Fibroblast of pulmonary artery (primary cell): Measurements from ENCODE around the gene TMC8.

Experiments
- DNase-seq: peaks from one replicate; pipeline ENCODE4 v3.0.0-alpha.2; 2010; ENCODE audit warnings: low read depth
- H3K4me3 ChIP-seq: replicated peaks from 2 replicates; pipeline ENCODE4 v1.5.1; 2011; ENCODE audit warnings: low read depth, mild to moderate bottlenecking, control low read depth, low read length, moderate library complexity
- TF ChIP-seq, protein P1 (sequence below): IDR thresholded peaks from 2 replicates; pipeline ENCODE4 v1.5.1; 2011; ENCODE audit warnings: mild to moderate bottlenecking, control low read depth, low read length, inconsistent platforms; ENCODE audit errors: missing control alignments

The TMC8 gene

DNA sequence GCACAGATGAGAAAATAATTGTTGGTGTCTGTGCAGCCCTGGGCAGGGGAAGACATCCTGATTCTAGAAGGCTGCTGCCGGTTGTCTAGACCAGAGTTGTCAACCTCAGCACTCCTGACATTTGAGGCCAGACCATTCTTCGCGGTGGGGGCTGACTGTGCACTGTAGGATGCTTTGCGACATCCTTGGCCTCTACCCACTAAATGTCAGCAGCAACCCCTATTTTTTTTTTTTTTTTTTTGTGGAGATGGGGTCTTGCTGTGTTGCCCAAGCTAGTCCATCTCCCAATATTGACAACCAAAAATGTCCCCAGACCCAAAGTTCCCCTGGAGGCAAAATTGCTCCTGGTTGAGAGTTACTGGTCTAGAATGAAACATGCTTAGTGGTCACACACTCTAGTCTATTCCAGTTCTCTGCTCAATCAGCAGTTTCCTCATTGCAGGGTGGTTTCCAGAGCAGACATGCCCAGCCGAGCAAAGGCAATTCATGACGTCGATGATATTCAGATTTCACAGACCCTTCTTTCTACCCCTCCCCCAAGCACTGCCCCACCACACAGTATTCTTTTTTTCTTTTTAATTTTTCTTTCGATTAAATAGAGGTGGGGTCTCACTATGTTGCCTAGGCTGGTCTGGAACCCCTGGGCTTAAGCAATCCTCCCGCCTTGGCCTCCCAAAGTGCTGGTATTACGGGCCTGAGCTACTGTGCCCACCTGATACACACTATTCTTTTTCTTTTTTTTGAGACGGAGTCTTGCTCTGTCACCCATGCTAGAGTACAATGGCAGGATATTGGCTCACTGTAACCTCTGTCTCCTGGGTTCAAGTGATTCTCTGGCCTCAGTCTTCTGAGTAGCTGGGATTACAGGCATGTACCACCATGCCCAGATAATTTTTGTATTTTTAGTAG lies 24.6 kb downstream of the TMC8 start:
- DNase-seq = no peak
- H3K4me3 ChIP-seq = no peak overlapping the region
- TF ChIP-seq, protein P1, sequence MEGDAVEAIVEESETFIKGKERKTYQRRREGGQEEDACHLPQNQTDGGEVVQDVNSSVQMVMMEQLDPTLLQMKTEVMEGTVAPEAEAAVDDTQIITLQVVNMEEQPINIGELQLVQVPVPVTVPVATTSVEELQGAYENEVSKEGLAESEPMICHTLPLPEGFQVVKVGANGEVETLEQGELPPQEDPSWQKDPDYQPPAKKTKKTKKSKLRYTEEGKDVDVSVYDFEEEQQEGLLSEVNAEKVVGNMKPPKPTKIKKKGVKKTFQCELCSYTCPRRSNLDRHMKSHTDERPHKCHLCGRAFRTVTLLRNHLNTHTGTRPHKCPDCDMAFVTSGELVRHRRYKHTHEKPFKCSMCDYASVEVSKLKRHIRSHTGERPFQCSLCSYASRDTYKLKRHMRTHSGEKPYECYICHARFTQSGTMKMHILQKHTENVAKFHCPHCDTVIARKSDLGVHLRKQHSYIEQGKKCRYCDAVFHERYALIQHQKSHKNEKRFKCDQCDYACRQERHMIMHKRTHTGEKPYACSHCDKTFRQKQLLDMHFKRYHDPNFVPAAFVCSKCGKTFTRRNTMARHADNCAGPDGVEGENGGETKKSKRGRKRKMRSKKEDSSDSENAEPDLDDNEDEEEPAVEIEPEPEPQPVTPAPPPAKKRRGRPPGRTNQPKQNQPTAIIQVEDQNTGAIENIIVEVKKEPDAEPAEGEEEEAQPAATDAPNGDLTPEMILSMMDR = no peak

DNA sequence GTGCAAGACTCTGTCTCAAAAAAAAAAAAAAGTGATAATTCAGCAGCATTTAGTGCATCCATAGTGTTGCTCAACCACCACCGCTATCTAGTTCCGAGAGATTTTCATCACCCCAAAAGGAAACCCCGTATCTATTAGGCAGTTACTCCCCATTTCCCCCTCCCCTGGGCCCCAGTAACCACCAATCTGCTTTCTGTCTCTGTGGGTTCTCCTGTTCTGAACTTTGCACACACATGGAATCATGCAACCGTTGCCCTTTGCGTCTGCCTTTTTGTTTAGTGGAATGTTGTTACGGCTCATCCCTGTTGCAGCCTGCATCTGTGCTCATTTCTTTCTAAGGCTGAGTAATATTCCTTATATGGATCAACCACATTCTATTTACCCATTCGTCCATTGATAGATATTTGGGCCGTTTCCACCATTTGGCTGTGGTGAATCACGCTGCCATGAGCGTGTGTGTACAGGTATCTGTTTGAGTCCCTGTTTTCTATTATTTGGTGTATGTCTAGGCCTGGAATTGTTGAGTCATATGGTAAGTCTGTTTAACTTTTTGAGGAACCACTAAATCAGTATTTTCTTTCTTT lies 29.1 kb downstream of the TMC8 start:
- H3K4me3 ChIP-seq = no peak overlapping the region
- no peak for DNase-seq
- TF ChIP-seq, protein P1 = no peak

DNA sequence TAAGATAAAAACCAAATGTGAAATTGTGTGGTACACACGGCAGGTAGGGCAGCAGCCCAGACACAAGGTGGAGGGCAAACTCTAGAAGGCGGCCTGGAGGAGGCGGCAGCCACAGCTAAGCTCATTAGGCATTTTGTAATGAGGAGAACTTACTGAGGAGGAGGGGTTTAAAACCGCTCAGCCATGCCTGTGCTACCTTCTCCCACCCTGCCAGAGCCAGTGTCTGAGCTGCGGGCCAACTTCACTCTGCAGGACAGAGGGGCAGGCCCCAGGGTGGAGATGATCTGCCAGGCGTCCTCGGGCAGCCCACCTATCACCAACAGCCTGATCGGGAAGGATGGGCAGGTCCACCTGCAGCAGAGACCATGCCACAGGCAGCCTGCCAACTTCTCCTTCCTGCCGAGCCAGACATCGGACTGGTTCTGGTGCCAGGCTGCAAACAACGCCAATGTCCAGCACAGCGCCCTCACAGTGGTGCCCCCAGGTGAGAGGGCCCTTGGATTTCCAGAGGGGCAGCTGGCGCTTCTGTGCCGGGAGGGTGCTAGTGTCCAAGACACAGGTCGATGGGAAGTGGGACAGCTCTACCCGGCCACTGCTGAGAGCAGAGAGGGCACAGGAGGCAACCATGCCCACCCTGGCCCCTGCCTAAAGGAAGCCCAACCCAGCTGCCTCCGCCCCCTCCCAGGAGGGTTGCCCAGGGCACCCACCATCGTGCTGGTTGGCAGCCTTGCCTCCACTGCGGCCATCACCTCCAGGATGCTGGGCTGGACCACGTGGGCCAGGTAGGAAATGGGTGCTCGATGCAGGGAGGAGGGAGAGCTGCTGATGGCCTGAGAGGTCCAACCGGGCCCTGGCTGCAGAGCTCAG lies 33.5 kb downstream of the TMC8 start:
- TF ChIP-seq, protein P1 = no peak
- no peak for DNase-seq
- H3K4me3 ChIP-seq = no peak overlapping the region

DNA sequence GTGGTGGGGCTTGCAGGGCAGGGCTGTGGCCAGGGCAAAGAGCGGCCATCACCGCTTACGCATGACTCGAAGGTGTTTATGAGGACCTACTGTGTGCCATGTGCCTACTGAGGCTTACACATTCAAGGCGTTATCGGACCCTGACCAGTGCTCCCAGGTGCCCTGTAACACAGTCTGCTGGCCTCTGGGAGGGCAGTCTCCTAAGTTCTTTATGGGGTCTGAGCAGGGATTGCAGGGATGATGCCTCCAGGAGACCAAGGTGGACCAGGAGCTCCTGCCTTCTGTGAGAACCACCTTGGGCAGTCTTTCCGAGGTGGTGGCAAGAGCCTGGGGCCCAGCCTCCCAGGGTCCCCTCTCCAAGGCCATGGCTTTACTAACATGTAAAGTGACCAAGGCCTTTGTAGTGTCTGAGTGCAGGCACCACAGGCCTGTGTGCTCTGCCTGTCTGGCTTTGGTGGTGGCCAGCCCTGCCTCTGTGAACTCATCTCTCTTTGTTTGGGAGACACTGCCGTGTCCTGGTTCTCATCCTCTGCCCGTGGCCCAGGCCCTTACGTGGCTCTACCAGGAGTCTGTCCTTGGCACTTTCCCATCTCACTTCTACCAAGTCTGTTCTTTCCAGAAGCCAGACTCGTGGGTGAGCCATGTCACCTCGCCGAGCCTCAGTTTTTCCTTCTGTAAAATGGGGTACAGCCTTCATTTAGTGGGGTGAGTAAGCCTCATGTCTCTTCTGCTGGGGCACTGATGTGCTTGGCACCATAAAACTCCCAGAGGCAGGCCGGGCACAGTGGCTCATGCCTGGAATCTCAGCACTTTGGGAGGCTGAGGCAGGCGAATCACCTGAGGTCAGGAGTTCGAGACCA lies 34.4 kb downstream of the TMC8 start:
- TF ChIP-seq, protein P1 = no peak
- DNase-seq = no peak
- H3K4me3 ChIP-seq = no peak overlapping the region

DNA sequence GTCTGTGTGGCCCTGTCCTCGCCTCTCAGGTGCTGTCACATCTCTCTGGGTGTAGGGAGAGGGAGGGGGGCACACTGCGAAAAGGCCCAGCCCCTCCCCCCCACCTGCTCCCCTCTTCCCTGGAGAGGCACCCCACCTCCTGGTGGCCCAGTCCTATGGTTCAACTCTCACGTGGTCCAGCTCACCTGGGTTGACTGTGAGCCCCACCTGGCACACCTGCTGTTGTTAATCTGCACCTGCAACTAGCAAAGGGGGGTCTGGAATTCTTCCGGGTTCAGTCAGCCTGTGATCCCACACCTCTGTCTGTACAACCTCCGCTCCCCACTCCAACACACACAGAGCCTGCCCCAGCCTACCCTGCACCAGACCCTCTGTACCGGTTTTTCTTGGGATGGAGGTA lies 35.8 kb downstream of the TMC8 start:
- H3K4me3 ChIP-seq = no peak overlapping the region
- no peak for DNase-seq
- TF ChIP-seq, protein P1 = no peak
